GM12864 (cell line): ENCODE results near the gene RASGEF1C.
A peak's percentile ranks its signal among the peaks of the same experiment; 100 is the strongest.

Experiments
- DNase-seq: peaks from one replicate; pipeline ENCODE4 v3.0.0-alpha.2; 2011; ENCODE audit warnings: low read depth
- H3K4me3 ChIP-seq: 2 replicates; pipeline ENCODE4 v1.5.1; 2011; ENCODE audit warnings: mild to moderate bottlenecking, low read depth, low read length, control low read depth
- CTCF ChIP-seq: IDR thresholded peaks from 2 replicates; pipeline ENCODE4 v1.5.1; 2011; ENCODE audit warnings: low read depth, mild to moderate bottlenecking, moderate library complexity, low read length, control low read depth, inconsistent platforms; ENCODE audit errors: missing control alignments

RASGEF1C gene

GRCh38 chr5:180209137-180209581, at the start of gene RASGEF1C:
Gene RASGEF1C, minus strand, starts transcription at chr5:180209211. Its CDS starts 71,159 bp downstream, at chr5:180138052.
- peak within 1 kb of the TSS; percentile 28 for H3K4me3 ChIP-seq
- no peak for DNase-seq
- TF ChIP-seq CTCF, result peak; percentile 52

GRCh38 chr5:180253036-180253824, 44.2 kb upstream of the RASGEF1C start:
- DNase-seq, result no peak
- TF ChIP-seq CTCF, result no peak
- no peak overlapping the region for H3K4me3 ChIP-seq

- DNase-seq, result no peak
- no peak overlapping the region for H3K4me3 ChIP-seq
- no peak for TF ChIP-seq CTCF
Measured at GRCh38 chr5:180251887-180252286, 42.9 kb upstream of the RASGEF1C start.

- TF ChIP-seq CTCF, result no peak
- no peak overlapping the region for H3K4me3 ChIP-seq
- no peak for DNase-seq
Measured at GRCh38 chr5:180251141-180251540, 42.1 kb upstream of the RASGEF1C start.

- no peak for TF ChIP-seq CTCF
- H3K4me3 ChIP-seq, result no peak overlapping the region
- no peak for DNase-seq
Measured at GRCh38 chr5:180250329-180250728, 41.3 kb upstream of the RASGEF1C start.

GRCh38 chr5:180241600-180241999, 32.6 kb upstream of the RASGEF1C start:
- no peak for DNase-seq
- no peak overlapping the region for H3K4me3 ChIP-seq
- TF ChIP-seq CTCF, result no peak

- no peak for TF ChIP-seq CTCF
- no peak for DNase-seq
- no peak overlapping the region for H3K4me3 ChIP-seq
Measured at GRCh38 chr5:180238631-180239030, 29.6 kb upstream of the RASGEF1C start.
